SJCRH30 (cell line): ENCODE data around the gene DFFB. TPM values are rescaled to one million over a fixed set of nuclear protein-coding genes. Genes with fewer than 3 reads are reported as not detected.
"Not testable (repeated sequence)": the region's sequence is repeated elsewhere in the genome, so short reads cannot be mapped to it uniquely, and the experiment has no call there.

Source experiments
- DNase-seq, 2 experiments: peaks; one replicate each; pipeline ENCODE4 v3.0.0-alpha.2; 2015 to 2020
- H3K27ac ChIP-seq: fragments of 250-450 bp; sonication (Bioruptor Pico); 2 replicates; pipeline ENCODE4 v1.5.1; 2020; ENCODE audit warnings: mild to moderate bottlenecking, moderate library complexity
- H3K27me3 ChIP-seq: fragments of 250-450 bp; sonication (Bioruptor Pico); 2 replicates; pipeline ENCODE4 v1.5.1; 2020; ENCODE audit warnings: mild to moderate bottlenecking, moderate library complexity
- H3K36me3 ChIP-seq: fragments of 250-450 bp; sonication (Bioruptor Pico); 2 replicates; pipeline ENCODE4 v1.5.1; 2020; ENCODE audit warnings: mild to moderate bottlenecking, moderate library complexity
- H3K4me1 ChIP-seq: fragments of 250-450 bp; sonication (Bioruptor Pico); 2 replicates; pipeline ENCODE4 v1.5.1; 2020; ENCODE audit warnings: mild to moderate bottlenecking, moderate library complexity
- H3K4me3 ChIP-seq: fragments of 250-450 bp; sonication (Bioruptor Pico); 2 replicates; pipeline ENCODE4 v1.5.1; 2020; ENCODE audit warnings: mild to moderate bottlenecking, moderate library complexity
- H3K9me3 ChIP-seq: fragments of 250-450 bp; sonication (Bioruptor Pico); replicated peaks from 2 replicates; pipeline ENCODE4 v1.5.1; 2020; ENCODE audit warnings: mild to moderate bottlenecking, moderate library complexity
- total RNA-seq: library from RNA; depleted of rRNA; stranded (reverse); fragments of >200 nt; shearing (Covaris generic); gene quantifications from 2 replicates; pipeline ENCODE4 v1.2.3, GENCODE V29; 2014; rRNA removed

The DFFB gene
- total RNA-seq, result 5.6 and 6.4 TPM in 2 replicates

DNA sequence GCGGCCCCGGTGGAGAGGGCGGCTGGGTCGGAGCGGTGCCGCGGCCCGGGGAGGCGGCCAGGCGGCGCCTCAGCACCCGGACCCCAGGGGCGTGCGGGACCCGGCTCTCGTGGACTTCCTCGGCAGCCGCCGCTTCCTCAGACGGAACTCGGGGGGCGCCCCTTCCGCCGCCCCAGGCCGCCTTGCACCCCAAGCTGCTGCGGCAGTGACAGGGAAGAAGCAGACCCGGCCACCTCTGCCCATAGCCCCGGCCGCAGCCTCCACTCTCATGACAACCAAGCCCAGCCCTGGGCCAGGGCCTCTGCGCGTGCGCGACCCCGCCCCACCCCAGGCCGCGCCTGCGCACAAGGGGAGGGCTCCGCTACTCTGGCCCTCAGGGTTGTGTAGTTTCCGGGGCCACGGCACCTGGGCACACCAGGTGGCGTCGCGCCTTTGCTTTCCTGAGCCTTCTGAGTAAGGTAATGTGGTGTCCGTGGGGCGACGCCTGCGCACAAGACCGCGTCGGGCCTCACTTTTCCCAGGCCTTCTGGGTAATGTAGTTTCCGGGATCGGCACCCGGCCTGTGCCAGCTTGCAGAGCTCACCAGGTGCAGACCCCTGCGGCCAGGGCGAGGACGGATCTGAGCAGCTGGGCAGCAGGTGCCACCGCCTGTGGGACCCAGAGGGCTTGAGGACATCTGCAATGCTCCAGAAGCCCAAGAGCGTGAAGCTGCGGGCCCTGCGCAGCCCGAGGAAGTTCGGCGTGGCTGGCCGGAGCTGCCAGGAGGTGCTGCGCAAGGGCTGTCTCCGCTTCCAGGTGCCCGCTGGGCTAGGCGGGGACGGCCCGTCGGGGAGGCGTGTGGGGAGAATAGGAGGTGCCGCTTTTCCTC, at the start of gene DFFB, which contains the start of gene CEP104:
TSS of gene DFFB (plus strand) at position 554 of the 868 bp plus-strand sequence. CDS start at position 682, 128 bp downstream.
TSS of gene CEP104 (minus strand) at position 289 of the 868 bp plus-strand sequence. CDS start 4,804 bp downstream, outside the sequence.
- no peaks in the 10 kb centered on the region for H3K27me3 ChIP-seq
- peak; percentile 95 to 96 for DNase-seq
- H3K4me1 ChIP-seq, result no peaks in the 10 kb centered on the region
- H3K36me3 ChIP-seq, result no peaks in the 10 kb centered on the region
- peak within 1 kb of the TSS; percentile 93 for H3K4me3 ChIP-seq
- H3K9me3 ChIP-seq, result no peaks in the 10 kb centered on the region
- H3K27ac ChIP-seq, result peak within 1 kb of the TSS; percentile 81

- no peak overlapping the region for H3K4me3 ChIP-seq
- H3K27ac ChIP-seq, result no peak overlapping the region
- peaks cover 10% of the 10 kb centered on the region; the same call in 1 of the 2 replicates for H3K4me1 ChIP-seq
- 0 out of 2 replicates have a peak, but pooled peaks cover 8% of the 10 kb centered on the region for H3K27me3 ChIP-seq
- H3K9me3 ChIP-seq, result peaks cover 11% of the 10 kb centered on the region
- no peak for DNase-seq
- no peaks in the 10 kb centered on the region for H3K36me3 ChIP-seq
These were observed 49.5 kb upstream of the DFFB start for GRCh38 chr1:3807769-3808168.

DNA sequence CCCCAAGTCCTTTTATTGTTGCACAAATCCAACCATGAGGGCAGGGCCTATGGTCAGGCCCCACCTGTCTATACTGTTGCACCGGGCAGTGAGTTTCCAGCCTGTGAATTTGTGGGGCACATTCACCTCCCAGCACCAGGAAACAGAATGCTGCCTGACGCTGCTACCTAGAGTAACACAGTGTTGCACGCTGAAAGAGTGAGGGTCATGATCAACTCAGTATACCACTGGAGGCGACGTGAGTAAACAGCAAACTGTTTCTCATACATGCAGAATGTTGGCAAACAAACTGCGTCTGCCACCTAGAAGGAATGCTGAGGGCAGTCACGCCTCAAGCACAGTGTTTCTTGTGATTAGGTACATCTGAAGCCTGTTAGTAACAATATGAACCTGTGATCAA, 47.6 kb upstream of the DFFB start:
- Histone ChIP-seq H3K9me3 (peaks cover 11% of the 10 kb centered on the region), H3K27ac (no peak overlapping the region), H3K4me1 (peaks cover 10% of the 10 kb centered on the region; the same call in 1 of the 2 replicates), H3K27me3 (0 out of 2 replicates have a peak, but pooled peaks cover 4% of the 10 kb centered on the region), H3K36me3 (no peaks in the 10 kb centered on the region), H3K4me3 (no peak overlapping the region)
- no peak for DNase-seq

DNA sequence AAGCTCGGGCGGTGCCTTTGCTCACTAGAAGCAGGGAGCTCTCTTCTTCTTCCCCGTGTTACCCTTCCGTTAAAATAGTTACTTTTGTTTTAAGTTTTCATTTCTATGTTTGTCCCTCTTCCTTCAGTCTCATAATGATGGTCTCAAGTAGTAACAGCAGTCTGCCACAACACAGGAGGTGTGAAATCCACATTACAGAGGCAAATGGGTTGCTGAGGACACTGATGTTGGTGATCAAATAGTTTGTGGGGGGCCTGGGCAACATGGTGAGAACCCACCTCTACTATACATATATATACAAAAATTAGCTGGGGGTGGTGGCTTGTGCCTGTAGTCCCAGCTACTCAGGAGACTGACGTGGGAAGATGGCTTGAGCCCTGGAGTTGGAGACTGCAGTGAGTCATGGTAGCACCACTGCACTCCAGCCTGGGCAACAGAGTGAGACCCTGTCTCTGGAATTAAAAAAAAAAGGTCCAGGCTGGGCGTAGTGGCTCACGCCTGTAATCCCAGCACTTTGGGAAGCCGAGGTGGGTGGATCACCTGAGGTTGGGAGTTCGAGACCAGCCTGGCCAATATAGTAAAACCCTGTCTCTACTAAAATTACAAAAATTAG, 47.0 kb upstream of the DFFB start:
- DNase-seq, H3K36me3 ChIP-seq, H3K27ac ChIP-seq, H3K4me3 ChIP-seq, H3K4me1 ChIP-seq, H3K27me3 ChIP-seq: not testable (repeated sequence)
- H3K9me3 ChIP-seq, result peaks cover 11% of the 10 kb centered on the region

- H3K4me1 ChIP-seq, result peaks cover 10% of the 10 kb centered on the region; the same call in 1 of the 2 replicates
- H3K27ac ChIP-seq, result no peak overlapping the region
- no peaks in the 10 kb centered on the region for H3K27me3 ChIP-seq
- no peaks in the 10 kb centered on the region for H3K36me3 ChIP-seq
- H3K4me3 ChIP-seq, result no peak overlapping the region
- DNase-seq, result no peak
- H3K9me3 ChIP-seq, result peaks cover 11% of the 10 kb centered on the region
These were observed 45.7 kb upstream of the DFFB start for GRCh38 chr1:3811595-3811911.

- Histone ChIP-seq H3K27ac (no peak overlapping the region), H3K27me3 (no peaks in the 10 kb centered on the region), H3K9me3 (no peaks in the 10 kb centered on the region), H3K4me3 (no peak overlapping the region), H3K4me1 (peaks cover 10% of the 10 kb centered on the region; the same call in 1 of the 2 replicates), H3K36me3 (no peaks in the 10 kb centered on the region)
- no peak for DNase-seq
These were observed 43.2 kb upstream of the DFFB start for GRCh38 chr1:3814065-3814464.

GRCh38 chr1:3814771-3815561, 42.3 kb upstream of the DFFB start:
- peaks cover 2% of the 10 kb centered on the region; the same call in 1 of the 2 replicates for H3K36me3 ChIP-seq
- H3K4me1 ChIP-seq, result peaks cover 10% of the 10 kb centered on the region; the same call in 1 of the 2 replicates
- H3K9me3 ChIP-seq, result no peaks in the 10 kb centered on the region
- no peaks in the 10 kb centered on the region for H3K27me3 ChIP-seq
- no peak overlapping the region for H3K27ac ChIP-seq
- no peak for DNase-seq
- no peak overlapping the region for H3K4me3 ChIP-seq

DNA sequence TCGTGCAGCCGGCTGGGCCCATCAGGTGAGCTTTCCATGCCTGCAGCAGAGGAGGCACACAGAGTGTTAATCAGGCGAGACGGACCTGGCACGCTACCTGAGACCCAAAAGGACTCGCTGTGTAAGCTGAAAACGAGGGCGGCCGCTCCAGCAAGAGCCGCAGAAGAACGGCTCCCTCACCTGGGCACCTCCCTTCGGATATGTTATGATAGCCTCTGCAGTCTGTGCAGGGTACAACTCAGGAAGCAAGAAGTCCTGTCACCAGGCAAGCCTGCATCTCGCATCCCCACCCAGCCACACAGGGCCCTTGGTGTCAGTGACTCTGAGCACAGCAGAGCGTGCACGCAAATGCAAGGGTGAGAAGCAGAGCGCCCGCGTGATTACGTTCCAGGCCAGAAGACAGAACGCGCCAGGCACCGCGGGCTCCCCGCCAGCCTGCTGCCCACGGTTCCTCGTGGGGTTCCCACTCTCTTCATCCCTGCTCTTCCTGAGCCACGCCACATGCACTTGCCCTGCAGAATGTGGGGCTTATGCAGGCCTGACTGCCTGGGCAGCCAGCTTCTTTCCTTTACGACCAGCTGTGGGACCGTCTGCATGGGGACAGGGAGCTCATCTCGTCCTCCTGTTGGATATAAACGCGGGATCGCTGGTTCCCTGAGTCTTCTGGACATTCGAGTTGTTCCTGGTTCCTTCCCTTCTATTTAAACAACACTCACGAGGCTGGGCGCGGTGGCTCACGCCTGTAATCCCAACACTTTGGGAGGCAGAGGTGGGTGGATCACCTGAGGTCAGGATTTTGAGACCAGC, 40.7 kb upstream of the DFFB start:
- Histone ChIP-seq H3K9me3 (no peaks in the 10 kb centered on the region), H3K27me3 (no peaks in the 10 kb centered on the region), H3K36me3 (peaks cover 4% of the 10 kb centered on the region; the same call in 1 of the 2 replicates), H3K27ac (no peak overlapping the region), H3K4me1 (peaks cover 5% of the 10 kb centered on the region; the same call in 1 of the 2 replicates), H3K4me3 (no peak overlapping the region)
- no peak for DNase-seq

DNA sequence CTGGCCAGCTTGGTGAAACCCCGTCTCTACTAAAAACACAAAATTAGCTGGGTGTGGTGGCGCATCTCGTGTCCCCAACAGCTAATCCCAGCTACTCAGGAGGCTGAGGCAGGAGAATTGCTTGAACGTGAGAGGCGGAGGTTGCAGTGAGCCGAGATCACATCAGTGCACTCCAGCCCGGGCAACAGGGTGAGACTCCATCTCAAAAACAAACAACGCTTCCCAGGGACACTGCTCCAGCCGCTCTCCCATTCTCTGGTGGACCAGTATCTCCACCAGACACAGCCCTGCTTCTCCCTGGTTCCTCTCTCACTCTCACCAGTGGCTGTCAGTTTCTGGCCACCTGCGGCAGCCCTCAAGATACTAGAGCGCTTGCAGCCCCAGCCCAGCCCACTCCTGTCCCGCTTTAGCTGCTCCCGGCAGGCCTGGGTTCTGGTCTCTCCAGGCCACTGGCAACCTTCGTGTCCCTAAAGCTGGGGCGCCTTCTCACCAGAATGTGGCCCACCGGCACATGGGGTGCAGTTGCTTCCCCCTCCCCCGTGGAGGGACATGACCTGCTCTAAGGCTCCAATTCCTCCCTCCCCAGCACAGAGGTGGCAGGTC, 40.0 kb upstream of the DFFB start:
- Histone ChIP-seq H3K9me3 (no peaks in the 10 kb centered on the region), H3K27me3 (no peaks in the 10 kb centered on the region), H3K4me1 (no peaks in the 10 kb centered on the region), H3K36me3 (peaks cover 4% of the 10 kb centered on the region; the same call in 1 of the 2 replicates), H3K4me3 (no peak overlapping the region), H3K27ac (no peak overlapping the region)
- no peak for DNase-seq

DNA sequence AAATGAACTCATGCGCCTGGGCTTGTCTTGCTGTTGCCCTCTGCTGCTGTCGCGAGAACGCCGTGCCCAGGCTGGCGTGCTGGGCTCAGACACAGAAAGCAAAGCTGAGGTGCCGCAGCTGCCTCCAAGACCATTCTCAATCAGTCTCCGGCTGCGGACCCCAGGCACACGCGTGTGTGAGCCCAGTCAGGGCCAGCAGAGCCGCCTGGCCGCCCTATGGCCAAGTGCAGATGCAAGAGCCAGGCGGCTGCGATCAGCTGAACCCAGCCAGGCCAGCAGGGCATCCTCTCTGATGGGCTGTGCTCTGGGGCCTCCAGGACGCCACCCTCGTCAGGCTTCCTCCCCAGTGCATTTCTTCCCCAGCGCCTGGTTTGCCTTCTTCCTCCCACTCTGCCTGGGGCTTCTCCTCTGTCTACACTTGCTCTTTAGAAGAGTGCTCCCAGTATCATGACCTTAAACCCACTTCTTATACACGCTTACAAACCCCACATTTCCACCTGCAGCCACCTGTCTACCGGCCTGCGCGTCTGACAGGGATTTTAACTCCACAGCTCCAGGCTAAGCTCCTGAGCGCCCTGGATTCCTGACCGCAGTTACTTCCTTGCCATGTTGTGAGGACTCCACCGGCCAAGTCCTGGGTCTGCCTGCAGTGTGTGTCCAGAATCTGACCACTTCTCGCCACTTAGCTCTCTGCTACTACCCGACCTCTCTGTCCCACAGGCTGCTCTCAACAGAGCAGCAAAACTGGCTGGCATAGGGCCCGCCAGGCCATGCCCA, 39.3 kb upstream of the DFFB start:
- H3K27ac ChIP-seq, result no peak overlapping the region
- no peaks in the 10 kb centered on the region for H3K27me3 ChIP-seq
- no peak for DNase-seq
- no peaks in the 10 kb centered on the region for H3K9me3 ChIP-seq
- no peaks in the 10 kb centered on the region for H3K4me1 ChIP-seq
- no peak overlapping the region for H3K4me3 ChIP-seq
- H3K36me3 ChIP-seq, result peaks cover 4% of the 10 kb centered on the region; the same call in 1 of the 2 replicates

GRCh38 chr1:3819771-3820200, 37.5 kb upstream of the DFFB start:
- Histone ChIP-seq H3K4me1 (no peaks in the 10 kb centered on the region), H3K27ac (no peak overlapping the region), H3K9me3 (no peaks in the 10 kb centered on the region), H3K36me3 (peaks cover 4% of the 10 kb centered on the region; the same call in 1 of the 2 replicates), H3K27me3 (no peaks in the 10 kb centered on the region), H3K4me3 (no peak overlapping the region)
- DNase-seq, result no peak

- no peak for DNase-seq
- H3K4me1 ChIP-seq, result no peaks in the 10 kb centered on the region
- H3K9me3 ChIP-seq, result no peaks in the 10 kb centered on the region
- peaks cover 4% of the 10 kb centered on the region; the same call in 1 of the 2 replicates for H3K36me3 ChIP-seq
- H3K27me3 ChIP-seq, result no peaks in the 10 kb centered on the region
- H3K4me3 ChIP-seq, result no peak overlapping the region
- no peak overlapping the region; the same call in 1 of the 2 replicates for H3K27ac ChIP-seq
These were observed 37.0 kb upstream of the DFFB start for GRCh38 chr1:3820316-3820715.

DNA sequence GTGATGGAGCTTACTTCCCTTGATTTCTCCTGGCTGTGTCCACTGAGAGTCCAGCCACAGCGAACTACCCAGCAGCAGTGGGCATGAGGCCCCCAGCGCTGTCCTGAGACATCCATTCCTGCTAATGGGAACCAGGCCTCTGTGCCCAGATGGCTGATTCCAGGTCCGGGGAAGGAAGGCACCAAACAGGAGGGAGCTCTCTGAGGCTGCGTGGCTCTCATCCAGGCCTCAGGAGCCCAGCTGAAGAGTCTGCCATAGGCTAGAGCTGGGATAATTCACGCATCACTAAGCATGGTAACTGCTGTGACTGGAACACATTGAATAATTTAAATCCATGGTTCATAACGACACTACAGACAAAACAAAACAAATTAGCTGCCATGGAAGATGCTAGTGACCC, 36.3 kb upstream of the DFFB start:
- Histone ChIP-seq H3K36me3 (peaks cover 4% of the 10 kb centered on the region), H3K9me3 (no peaks in the 10 kb centered on the region), H3K27me3 (no peaks in the 10 kb centered on the region), H3K4me3 (no peak overlapping the region), H3K27ac (peak overlapping the region; percentile 40; the same call in 1 of the 2 replicates), H3K4me1 (no peaks in the 10 kb centered on the region)
- DNase-seq, result peak; percentile 32 to 57
